HepG2 (cell line): ENCODE data around the gene PPHLN1.

Experiments used
- CTCF ChIP-seq: sonication (generic); formaldehyde crosslinking; IDR thresholded peaks from 2 replicates; pipeline ENCODE4 v1.5.0; 2020; ENCODE audit warnings: mild to moderate bottlenecking, missing genetic modification reagents, moderate library complexity
- GLI4 ChIP-seq: sonication (generic); formaldehyde crosslinking; IDR thresholded peaks from 2 replicates; pipeline ENCODE4 v1.5.1; 2020; ENCODE audit warnings: missing genetic modification reagents, mild to moderate bottlenecking, moderate library complexity, borderline replicate concordance
- HOXA3 ChIP-seq: sonication (generic); formaldehyde crosslinking; IDR thresholded peaks from 2 replicates; pipeline ENCODE4 v1.5.0; 2020; ENCODE audit warnings: missing genetic modification reagents
- NR3C1 ChIP-seq: sonication (generic); formaldehyde crosslinking; IDR thresholded peaks from 2 replicates; pipeline ENCODE4 v1.4.0; 2020; ENCODE audit warnings: missing genetic modification reagents
- REL ChIP-seq: sonication (generic); formaldehyde crosslinking; conservative IDR thresholded peaks from 2 replicates; pipeline ENCODE4 v1.8.0; 2022; ENCODE audit warnings: mild to moderate bottlenecking, missing genetic modification reagents, moderate library complexity
- TAF15 ChIP-seq: fragments of 200-400 bp; formaldehyde crosslinking; IDR thresholded peaks from one replicate; pipeline ENCODE4 v1.6.1; 2018; ENCODE audit warnings: mild to moderate bottlenecking, low read depth, low read length; ENCODE audit not compliant: poor library complexity, severe bottlenecking
- ZNF317 ChIP-seq: sonication (generic); formaldehyde crosslinking; IDR thresholded peaks from 2 replicates; pipeline ENCODE4 v1.5.0; 2020; ENCODE audit warnings: mild to moderate bottlenecking, missing genetic modification reagents
- ZNF782 ChIP-seq: sonication (generic); formaldehyde crosslinking; IDR thresholded peaks from 2 replicates; pipeline ENCODE4 v1.4.0; 2020; ENCODE audit warnings: missing genetic modification reagents, mild to moderate bottlenecking, borderline replicate concordance

GRCh38 chr12:42407306-42407705 lies 81.3 kb downstream of the PPHLN1 start:
- TF ChIP-seq CTCF (CRISPR knock-in tag), result no peak
- TF ChIP-seq HOXA3, result no peak
- TF ChIP-seq ZNF317, result no peak
- no peak for TF ChIP-seq NR3C1 (CRISPR knock-in tag)
- TF ChIP-seq TAF15, result no peak
- TF ChIP-seq GLI4, result no peak
- TF ChIP-seq REL (CRISPR knock-in tag), result no peak
- no peak for TF ChIP-seq ZNF782
